SK-N-SH (cell line): Measurements from ENCODE around the gene MEGF10. TPM values are rescaled to one million over a fixed set of nuclear protein-coding genes. Genes with fewer than 3 reads are reported as not detected.

Experiments
- CTCF ChIA-PET: fragments of 300-600, 350-600 bp; formaldehyde crosslinking; extraction: SDS; loops from one replicate; lab custom pipeline; 2021; lab: Yijun Ruan, JAX
- POLR2A ChIA-PET: fragments of 350-600 bp; sonication (Branson Sonifier 250); formaldehyde crosslinking; extraction: SDS; loops from one replicate; lab custom pipeline; 2020; ENCODE audit warnings: antibody characterized with exemption, inconsistent platforms; lab: Yijun Ruan, JAX
- DNase-seq: peaks from one replicate; pipeline ENCODE4 v3.0.0; 2012
- H2AFZ ChIP-seq: fragments of 200-600 bp; sonication (generic); 2 replicates; pipeline ENCODE4 v1.8.1; 2016; ENCODE audit warnings: antibody characterized with exemption, mild to moderate bottlenecking, low read depth
- H3F3A ChIP-seq: fragments of 200-600 bp; sonication (generic); replicated peaks from 2 replicates; pipeline ENCODE3; 2016; ENCODE audit warnings: antibody characterized with exemption, mild to moderate bottlenecking; ENCODE audit not compliant: insufficient read depth
- H3K27ac ChIP-seq, 2 experiments: fragments of 200-500 bp in 1 of 2; fragments of 200-600 bp in 1 of 2; sonication (Bioruptor generic) in 1 of 2; sonication (generic), shearing (Covaris generic) in 1 of 2; 2 replicates each; pipeline versions ENCODE4 v1.5.1 to v1.6.1; 2014 to 2016; ENCODE audit warnings: low read depth in 2 of 2, inconsistent platforms in 1 of 2, low read length in 1 of 2, mild to moderate bottlenecking in 1 of 2, mixed read lengths in 1 of 2
- H3K27me3 ChIP-seq: fragments of 200-600 bp; sonication (generic), shearing (Covaris generic); 2 replicates; pipeline ENCODE4 v1.6.1; 2016; ENCODE audit warnings: mixed run types; ENCODE audit not compliant: insufficient read depth
- H3K36me3 ChIP-seq, 2 experiments: fragments of 200-500 bp in 1 of 2; fragments of 200-600 bp in 1 of 2; sonication (Bioruptor generic) in 1 of 2; sonication (generic) in 1 of 2; replicated peaks in 1 of 2; 2 replicates each; pipeline versions ENCODE3 to v1.5.1; 2014 to 2016; ENCODE audit warnings: low read length in 1 of 2, mild to moderate bottlenecking in 1 of 2; ENCODE audit not compliant: insufficient read depth in 2 of 2, control insufficient read depth in 1 of 2
- H3K4me1 ChIP-seq, 2 experiments: fragments of 200-500 bp in 1 of 2; fragments of 200-600 bp in 1 of 2; sonication (Bioruptor generic) in 1 of 2; sonication (generic), shearing (Covaris generic) in 1 of 2; 2 replicates each; pipeline versions ENCODE4 v1.5.1 to v1.6.1; 2014 to 2016; ENCODE audit warnings: low read depth in 1 of 2, low read length in 1 of 2, mixed run types in 1 of 2; ENCODE audit not compliant: insufficient read depth in 2 of 2, control insufficient read depth in 1 of 2
- H3K4me2 ChIP-seq: fragments of 200-600 bp; sonication (generic), shearing (Covaris generic); 2 replicates; pipeline ENCODE4 v1.6.1; 2017; ENCODE audit warnings: mixed run types
- H3K4me3 ChIP-seq, 2 experiments: fragments of 200-500 bp in 1 of 2; fragments of 200-600 bp in 1 of 2; sonication (Bioruptor generic) in 1 of 2; sonication (generic), shearing (Covaris generic) in 1 of 2; 2 replicates each; pipeline versions ENCODE4 v1.5.1 to v1.8.1; 2014 to 2016; ENCODE audit warnings: low read depth in 2 of 2, inconsistent platforms in 1 of 2, low read length in 1 of 2, mild to moderate bottlenecking in 1 of 2, mixed read lengths in 1 of 2, moderate library complexity in 1 of 2
- H3K79me2 ChIP-seq: fragments of 200-600 bp; sonication (generic); 2 replicates; pipeline ENCODE4 v1.8.1; 2017; ENCODE audit warnings: mild to moderate bottlenecking; ENCODE audit not compliant: insufficient read depth
- H3K9ac ChIP-seq: fragments of 200-600 bp; sonication (generic); 2 replicates; pipeline ENCODE4 v1.6.1; 2017; ENCODE audit warnings: mixed run types
- H3K9me2 ChIP-seq: fragments of 200-600 bp; sonication (generic); 2 replicates; pipeline ENCODE4 v1.6.1; 2017; ENCODE audit warnings: mixed run types
- H3K9me3 ChIP-seq: fragments of 200-600 bp; sonication (generic); 2 replicates; pipeline ENCODE4 v1.6.1; 2017; ENCODE audit warnings: mixed run types, mild to moderate bottlenecking, moderate library complexity
- H4K20me1 ChIP-seq: fragments of 200-600 bp; sonication (generic); 2 replicates; pipeline ENCODE4 v1.6.1; 2017; ENCODE audit warnings: mild to moderate bottlenecking, mixed run types; ENCODE audit not compliant: insufficient read depth
- CTCF ChIP-seq: fragments of 200-600 bp; sonication (generic); IDR thresholded peaks from 2 replicates; pipeline ENCODE4 v1.6.1; 2017; ENCODE audit warnings: antibody characterized with exemption, mild to moderate bottlenecking, moderate library complexity
- ELF1 ChIP-seq: IDR thresholded peaks from 2 replicates; pipeline ENCODE4 v1.4.0; 2012
- EP300 ChIP-seq, 2 experiments: IDR thresholded peaks; 2 replicates each; pipeline versions ENCODE4 v1.4.0 to v1.6.1; 2012; ENCODE audit warnings: borderline replicate concordance in 1 of 2, low read depth in 1 of 2, low read length in 1 of 2
- EZH2phosphoT487 ChIP-seq: fragments of 200-600 bp; sonication (generic); IDR thresholded peaks from 2 replicates; pipeline ENCODE4 v1.6.1; 2017; ENCODE audit warnings: low read depth, mixed run types, mild to moderate bottlenecking, antibody characterized with exemption, moderate library complexity, borderline replicate concordance
- NRF1 ChIP-seq: IDR thresholded peaks from 2 replicates; pipeline ENCODE4 v1.6.1; 2012; ENCODE audit warnings: low read depth, mild to moderate bottlenecking, low read length
- POLR2AphosphoS5 ChIP-seq: IDR thresholded peaks from 2 replicates; pipeline ENCODE4 v1.6.1; 2012; ENCODE audit warnings: low read depth, low read length
- RAD21 ChIP-seq: IDR thresholded peaks from 2 replicates; pipeline ENCODE4 v1.6.1; 2012; ENCODE audit warnings: mild to moderate bottlenecking, low read length
- RFX5 ChIP-seq: IDR thresholded peaks from 2 replicates; pipeline ENCODE4 v1.6.1; 2012; ENCODE audit warnings: mild to moderate bottlenecking, improper control_type of control experiment, low read length
- RXRA ChIP-seq: IDR thresholded peaks from 2 replicates; pipeline ENCODE4 v1.4.0; 2012; ENCODE audit warnings: low read depth, mild to moderate bottlenecking, borderline replicate concordance
- TCF12 ChIP-seq: IDR thresholded peaks from 2 replicates; pipeline ENCODE4 v1.4.0; 2012
- USF1 ChIP-seq: IDR thresholded peaks from 2 replicates; pipeline ENCODE4 v1.4.0; 2012; ENCODE audit warnings: low read depth, borderline replicate concordance
- WGBS: methylation state at CpG from one replicate; pipeline ENCODE4 v1.1.6; 2017; ENCODE audit warnings: low lambda C conversion rate; 5-methylcytosine and 5-hydroxymethylcytosine counted together
- polyA plus RNA-seq, 3 experiments: library from polyadenylated mRNA; depleted of rRNA; stranded (reverse); fragments of >200 nt; gene quantifications; 2 replicates each; pipeline ENCODE4 v1.2.3, GENCODE V29; 2012

MEGF10 gene
- polyA plus RNA-seq, 1 of the 3 experiments (the other 2 are of a cell fraction), result 1.1 TPM

- H3K79me2 ChIP-seq, result no peaks in the 10 kb centered on the region
- no peak for TF ChIP-seq RAD21
- TF ChIP-seq ELF1, result no peak
- no peak for TF ChIP-seq CTCF
- no peak for TF ChIP-seq TCF12
- no peak for TF ChIP-seq RXRA
- TF ChIP-seq EP300 (IDR thresholded peaks at IDR 0.05; ENCODE audit: borderline replicate concordance in 1 of 2, low read depth in 1 of 2, low read length in 1 of 2), result no peak
- no peak for TF ChIP-seq EZH2phosphoT487
- no peak for TF ChIP-seq NRF1
- no peaks in the 10 kb centered on the region for H4K20me1 ChIP-seq
- no peak for DNase-seq
- ChIA-PET CTCF (no interaction called here), POLR2A (no interaction called here)
- H3F3A ChIP-seq, result no peaks in the 10 kb centered on the region
- H3K36me3 ChIP-seq, result no peaks in the 10 kb centered on the region
- H3K9me2 ChIP-seq, result no peaks in the 10 kb centered on the region
- no peak overlapping the region for H3K4me3 ChIP-seq
- H3K4me2 ChIP-seq, result no peak overlapping the region
- H3K27ac ChIP-seq, result no peak overlapping the region
- H2AFZ ChIP-seq, result no peak overlapping the region
- no peaks in the 10 kb centered on the region for H3K4me1 ChIP-seq
- WGBS, result 79% methylated on average over 1 of the region's 1 CpG
- H3K9ac ChIP-seq, result no peak overlapping the region
- H3K27me3 ChIP-seq, result no peaks in the 10 kb centered on the region
- H3K9me3 ChIP-seq, result no peaks in the 10 kb centered on the region
Observed at GRCh38 chr5:127337876-127338275, 47.3 kb downstream of the MEGF10 start.

GRCh38 chr5:127338501-127338900, 47.9 kb downstream of the MEGF10 start:
- Histone ChIP-seq H2AFZ (no peak overlapping the region), H3K9me2 (no peaks in the 10 kb centered on the region), H3K9me3 (no peaks in the 10 kb centered on the region), H3F3A (no peaks in the 10 kb centered on the region), H4K20me1 (no peaks in the 10 kb centered on the region), H3K27ac (no peak overlapping the region), H3K27me3 (no peaks in the 10 kb centered on the region), H3K4me2 (no peak overlapping the region), H3K9ac (no peak overlapping the region), H3K4me3 (no peak overlapping the region), H3K79me2 (no peaks in the 10 kb centered on the region), H3K36me3 (no peaks in the 10 kb centered on the region)
- POLR2A ChIA-PET, result no interaction called here
- CTCF ChIA-PET, result interaction anchor here (1.1 kb wide), 1 partner anchor 13 kb away, joined by 4 read pairs; no protein-coding TSS in a partner anchor
- 79% methylated on average over 1 of the region's 1 CpG for WGBS
- no peak for DNase-seq
- TF ChIP-seq POLR2AphosphoS5, result no peak
- TF ChIP-seq RFX5, result no peak
- no peak for TF ChIP-seq USF1
- TF ChIP-seq, all 33 proteins: peak for 0
- no peaks in the 10 kb centered on the region for H3K4me1 ChIP-seq
